SH-SY5Y (cell line): ENCODE measurements around the gene SDR42E2.

Source experiments
- GATA2 ChIP-seq: IDR thresholded peaks from 2 replicates; pipeline ENCODE4 v1.6.1; 2011; ENCODE audit warnings: mild to moderate bottlenecking, low read depth, low read length
- GATA3 ChIP-seq: IDR thresholded peaks from 2 replicates; pipeline ENCODE4 v1.6.1; 2011; ENCODE audit warnings: low read depth, mild to moderate bottlenecking, low read length, moderate library complexity

- no peak for TF ChIP-seq GATA2
- no peak for TF ChIP-seq GATA3
Observed at GRCh38 chr16:22214889-22215288, 52.6 kb downstream of the SDR42E2 start.
